OCI-LY7 (cell line): ENCODE measurements around the gene EGFR. TPM values are rescaled to one million over a fixed set of nuclear protein-coding genes. Genes with fewer than 3 reads are reported as not detected.

Experiments used
- BruUV-seq: library from RNA; stranded (reverse); fragments of 400-500 nt; replicated peaks from 2 replicates; lab custom pipeline; 2021; lab: Mats Ljungman, UMichigan
- CTCF ChIA-PET: fragments of 300-600 bp; sonication (Branson Sonifier 250); formaldehyde crosslinking; loops from one replicate; lab custom pipeline; 2022; ENCODE audit warnings: antibody characterized with exemption; ENCODE audit not compliant: unreplicated experiment; lab: Charles Lee
- POLR2A ChIA-PET: fragments of 300-600 bp; sonication (Branson Sonifier 250); formaldehyde crosslinking; loops from one replicate; lab custom pipeline; 2022; ENCODE audit warnings: antibody characterized with exemption; lab: Charles Lee
- DNase-seq: peaks from one replicate; pipeline ENCODE4 v3.0.0-alpha.2; 2015; ENCODE audit warnings: low spot score
- H2AFZ ChIP-seq: fragments of 200-600 bp; sonication (generic), shearing (Covaris generic); 2 replicates; pipeline ENCODE4 v1.6.1; 2014; ENCODE audit warnings: mild to moderate bottlenecking, antibody characterized with exemption, low read length, moderate library complexity
- H3K27ac ChIP-seq: fragments of 200-600 bp; sonication (generic); 2 replicates; pipeline ENCODE4 v1.5.1; 2014; ENCODE audit warnings: mixed run types, low read depth, mild to moderate bottlenecking, moderate library complexity, low read length, inconsistent platforms; ENCODE audit not compliant: poor library complexity, severe bottlenecking
- H3K36me3 ChIP-seq: fragments of 200-600 bp; sonication (generic); 2 replicates; pipeline ENCODE4 v1.6.1; 2014; ENCODE audit warnings: mild to moderate bottlenecking, antibody characterized with exemption, low read length, moderate library complexity, mixed read lengths; ENCODE audit not compliant: insufficient read depth
- H3K4me1 ChIP-seq: fragments of 200-600 bp; sonication (generic); 2 replicates; pipeline ENCODE4 v1.5.1; 2014; ENCODE audit warnings: mild to moderate bottlenecking, low read length; ENCODE audit not compliant: insufficient read depth, poor library complexity, severe bottlenecking
- H3K4me2 ChIP-seq: fragments of 200-600 bp; sonication (generic); 2 replicates; pipeline ENCODE4 v1.6.1; 2014; ENCODE audit warnings: mild to moderate bottlenecking, low read length
- H3K4me3 ChIP-seq: fragments of 200-600 bp; sonication (generic); 2 replicates; pipeline ENCODE4 v1.5.1; 2014; ENCODE audit warnings: mild to moderate bottlenecking, low read depth, low read length; ENCODE audit not compliant: poor library complexity, severe bottlenecking
- H3K79me2 ChIP-seq: fragments of 200-600 bp; sonication (generic); 2 replicates; pipeline ENCODE4 v1.6.1; 2016; ENCODE audit warnings: low read depth, mild to moderate bottlenecking, low read length, moderate library complexity, mixed read lengths; ENCODE audit not compliant: insufficient read depth
- H3K9me2 ChIP-seq: fragments of 200-600 bp; sonication (generic); 2 replicates; pipeline ENCODE4 v1.6.1; 2016; ENCODE audit warnings: mild to moderate bottlenecking, low read length, mixed read lengths; ENCODE audit not compliant: insufficient read depth
- H3K9me3 ChIP-seq: fragments of 200-600 bp; sonication (generic); 2 replicates; pipeline ENCODE4 v1.6.1; 2014; ENCODE audit warnings: mild to moderate bottlenecking, mixed run types, low read length, mixed read lengths
- H4K20me1 ChIP-seq: fragments of 200-600 bp; sonication (generic); 2 replicates; pipeline ENCODE4 v1.6.1; 2014; ENCODE audit warnings: mild to moderate bottlenecking, antibody characterized with exemption, low read length, moderate library complexity, mixed read lengths; ENCODE audit not compliant: insufficient read depth
- EZH2phosphoT487 ChIP-seq: fragments of 200-600 bp; sonication (generic); IDR thresholded peaks from 2 replicates; pipeline ENCODE4 v1.6.1; 2018; ENCODE audit warnings: low read depth, borderline replicate concordance, mild to moderate bottlenecking, mixed run types, antibody characterized with exemption, low read length, moderate library complexity, mixed read lengths
- intact Hi-C: fragments of 100-400 bp; cut with micrococcal nuclease; formaldehyde crosslinking; loops from one replicate; pipeline ENCODE4 v1.10.0; 2022; ENCODE audit not compliant: unreplicated experiment
- total RNA-seq, 2 experiments: library from RNA; depleted of rRNA in 1 of 2; stranded (reverse); fragments of >200 nt in 1 of 2; shearing (Covaris generic) in 1 of 2; gene quantifications; 2 replicates each; pipeline ENCODE4 v1.2.3, GENCODE V29; 2014 to 2022
- TF ChIP-seq, protein P1 (sequence below): fragments of 200-600 bp; sonication (generic); conservative IDR thresholded peaks from 2 replicates; pipeline ENCODE4 v1.5.1; 2014; ENCODE audit warnings: mild to moderate bottlenecking, antibody characterized with exemption, low read length, moderate library complexity, mixed read lengths

The EGFR gene
- total RNA-seq, 2 experiments from 2014 or later: 0.27 TPM; not detected in 1

DNA sequence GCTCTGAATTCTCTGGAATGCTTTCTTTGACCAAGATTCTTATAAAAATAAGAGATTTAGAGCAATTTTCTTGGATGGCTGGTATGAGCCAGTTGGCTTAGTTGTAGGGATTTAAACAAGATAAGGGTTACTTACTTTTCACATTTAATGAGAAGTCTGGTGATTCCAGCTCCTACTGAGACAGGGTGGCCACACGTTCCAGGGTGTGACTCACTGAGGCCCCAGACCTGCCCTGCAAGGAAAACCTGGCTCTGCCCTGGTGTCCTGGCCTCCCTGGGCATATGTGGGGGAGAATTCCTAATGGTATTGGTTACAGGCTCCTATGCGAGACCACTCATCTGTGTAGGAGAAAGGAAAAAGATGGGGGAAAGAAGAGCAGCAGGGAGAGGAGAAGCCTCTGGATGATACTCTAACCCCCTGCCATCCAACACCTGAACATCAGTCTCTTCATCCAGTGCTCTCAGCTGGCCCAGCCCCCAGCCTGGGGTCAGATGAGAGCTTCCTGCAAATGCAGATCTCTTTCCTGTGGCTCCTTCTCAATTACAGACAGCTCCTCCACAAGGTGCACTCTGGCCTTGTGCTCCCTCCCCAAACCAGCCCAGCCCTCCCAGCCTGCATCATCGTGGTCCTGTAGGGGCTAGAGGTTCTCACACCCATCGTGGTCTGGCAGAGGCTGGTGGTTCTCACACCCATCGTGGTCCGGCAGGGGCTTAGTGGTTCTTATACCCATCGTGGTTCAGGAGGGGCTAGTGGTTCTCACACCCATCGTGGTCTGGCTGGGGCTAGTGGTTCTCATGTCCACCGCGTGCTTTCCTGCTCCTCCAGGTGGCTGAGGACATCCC lies 139.9 kb downstream of the EGFR start:
- H2AFZ ChIP-seq: no peak overlapping the region
- H3K4me2 ChIP-seq: no peak overlapping the region
- no peaks in the 10 kb centered on the region for H4K20me1 ChIP-seq
- H3K9me3 ChIP-seq: no peaks in the 10 kb centered on the region
- H3K27ac ChIP-seq: no peak overlapping the region
- TF ChIP-seq EZH2phosphoT487: no peak
- TF ChIP-seq, protein P1, sequence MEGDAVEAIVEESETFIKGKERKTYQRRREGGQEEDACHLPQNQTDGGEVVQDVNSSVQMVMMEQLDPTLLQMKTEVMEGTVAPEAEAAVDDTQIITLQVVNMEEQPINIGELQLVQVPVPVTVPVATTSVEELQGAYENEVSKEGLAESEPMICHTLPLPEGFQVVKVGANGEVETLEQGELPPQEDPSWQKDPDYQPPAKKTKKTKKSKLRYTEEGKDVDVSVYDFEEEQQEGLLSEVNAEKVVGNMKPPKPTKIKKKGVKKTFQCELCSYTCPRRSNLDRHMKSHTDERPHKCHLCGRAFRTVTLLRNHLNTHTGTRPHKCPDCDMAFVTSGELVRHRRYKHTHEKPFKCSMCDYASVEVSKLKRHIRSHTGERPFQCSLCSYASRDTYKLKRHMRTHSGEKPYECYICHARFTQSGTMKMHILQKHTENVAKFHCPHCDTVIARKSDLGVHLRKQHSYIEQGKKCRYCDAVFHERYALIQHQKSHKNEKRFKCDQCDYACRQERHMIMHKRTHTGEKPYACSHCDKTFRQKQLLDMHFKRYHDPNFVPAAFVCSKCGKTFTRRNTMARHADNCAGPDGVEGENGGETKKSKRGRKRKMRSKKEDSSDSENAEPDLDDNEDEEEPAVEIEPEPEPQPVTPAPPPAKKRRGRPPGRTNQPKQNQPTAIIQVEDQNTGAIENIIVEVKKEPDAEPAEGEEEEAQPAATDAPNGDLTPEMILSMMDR: no peak
- POLR2A ChIA-PET: no interaction called here
- no peak for DNase-seq
- no peaks in the 10 kb centered on the region for H3K79me2 ChIP-seq
- CTCF ChIA-PET: no interaction called here
- intact Hi-C loops: no loop called here
- peaks cover 48% of the 10 kb centered on the region for H3K4me1 ChIP-seq
- H3K9me2 ChIP-seq: no peaks in the 10 kb centered on the region
- no TSS peak for BruUV-seq
- H3K36me3 ChIP-seq: no peaks in the 10 kb centered on the region
- no peak overlapping the region for H3K4me3 ChIP-seq

DNA sequence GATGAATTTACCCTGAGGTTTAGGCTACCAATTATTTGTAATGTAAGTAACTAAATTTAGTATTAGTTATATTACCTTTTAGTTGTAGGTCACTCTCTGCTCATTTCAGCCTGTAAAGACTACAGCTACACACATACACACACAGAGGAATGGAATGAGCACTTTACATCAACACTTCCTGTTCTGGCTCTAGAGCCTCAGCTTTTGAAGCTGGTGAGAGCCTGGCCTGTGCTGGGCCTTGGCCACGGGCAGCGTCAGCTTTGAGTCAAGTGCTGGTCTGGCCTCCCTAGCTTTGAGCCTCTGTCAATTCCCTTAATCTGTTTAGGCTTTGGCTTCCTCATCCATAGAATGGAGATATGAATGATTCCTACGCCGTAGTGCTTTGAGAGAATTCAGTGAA lies 141.7 kb downstream of the EGFR start:
- H3K4me2 ChIP-seq: no peak overlapping the region
- H4K20me1 ChIP-seq: no peaks in the 10 kb centered on the region
- H3K27ac ChIP-seq: no peak overlapping the region
- TF ChIP-seq, protein P1: no peak
- TF ChIP-seq EZH2phosphoT487: no peak
- H3K9me2 ChIP-seq: no peaks in the 10 kb centered on the region
- no TSS peak for BruUV-seq
- H2AFZ ChIP-seq: no peak overlapping the region
- H3K9me3 ChIP-seq: no peaks in the 10 kb centered on the region
- no peaks in the 10 kb centered on the region for H3K79me2 ChIP-seq
- H3K4me1 ChIP-seq: peaks cover 31% of the 10 kb centered on the region
- no peaks in the 10 kb centered on the region for H3K36me3 ChIP-seq
- DNase-seq: no peak
- intact Hi-C loops: no loop called here
- ChIA-PET CTCF (no interaction called here), POLR2A (no interaction called here)
- no peak overlapping the region for H3K4me3 ChIP-seq

DNA sequence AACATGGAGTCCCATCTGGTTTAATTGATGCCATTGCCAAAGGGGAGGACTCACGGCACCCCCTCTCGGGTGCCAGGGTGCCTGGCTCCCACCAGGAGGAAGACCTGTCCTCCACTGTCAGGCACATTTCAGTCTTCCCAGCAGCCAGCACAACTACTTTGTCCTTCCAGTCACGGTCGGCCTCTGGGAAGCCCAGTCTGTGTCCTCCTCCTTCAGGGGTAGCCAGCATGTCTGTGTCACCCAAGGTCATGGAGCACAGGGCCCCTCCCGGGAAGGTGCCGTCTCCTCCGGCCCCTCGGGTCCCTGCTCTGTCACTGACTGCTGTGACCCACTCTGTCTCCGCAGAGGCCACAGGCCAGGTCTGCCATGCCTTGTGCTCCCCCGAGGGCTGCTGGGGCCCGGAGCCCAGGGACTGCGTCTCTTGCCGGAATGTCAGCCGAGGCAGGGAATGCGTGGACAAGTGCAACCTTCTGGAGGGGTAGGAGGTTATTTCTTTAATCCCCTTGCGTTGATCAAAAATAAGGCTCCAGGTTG lies 142.4 kb downstream of the EGFR start:
- BruUV-seq: no TSS peak
- CTCF ChIA-PET: no interaction called here
- H3K4me1 ChIP-seq: peaks cover 24% of the 10 kb centered on the region
- H3K9me2 ChIP-seq: no peaks in the 10 kb centered on the region
- no peak overlapping the region for H3K4me2 ChIP-seq
- no peaks in the 10 kb centered on the region for H3K79me2 ChIP-seq
- H3K4me3 ChIP-seq: no peak overlapping the region
- POLR2A ChIA-PET: no interaction called here
- H4K20me1 ChIP-seq: no peaks in the 10 kb centered on the region
- no peak overlapping the region for H2AFZ ChIP-seq
- no peaks in the 10 kb centered on the region for H3K9me3 ChIP-seq
- intact Hi-C loops: no loop called here
- no peaks in the 10 kb centered on the region for H3K36me3 ChIP-seq
- DNase-seq: no peak
- no peak overlapping the region for H3K27ac ChIP-seq
- TF ChIP-seq, protein P1: no peak
- no peak for TF ChIP-seq EZH2phosphoT487
